NCI-H146 (cell line): ENCODE results near the gene CMIP.

Experiments
- DNase-seq: peaks from one replicate; lab custom pipeline; 2025; lab: John Stamatoyannopoulos, UW

Gene CMIP

DNA sequence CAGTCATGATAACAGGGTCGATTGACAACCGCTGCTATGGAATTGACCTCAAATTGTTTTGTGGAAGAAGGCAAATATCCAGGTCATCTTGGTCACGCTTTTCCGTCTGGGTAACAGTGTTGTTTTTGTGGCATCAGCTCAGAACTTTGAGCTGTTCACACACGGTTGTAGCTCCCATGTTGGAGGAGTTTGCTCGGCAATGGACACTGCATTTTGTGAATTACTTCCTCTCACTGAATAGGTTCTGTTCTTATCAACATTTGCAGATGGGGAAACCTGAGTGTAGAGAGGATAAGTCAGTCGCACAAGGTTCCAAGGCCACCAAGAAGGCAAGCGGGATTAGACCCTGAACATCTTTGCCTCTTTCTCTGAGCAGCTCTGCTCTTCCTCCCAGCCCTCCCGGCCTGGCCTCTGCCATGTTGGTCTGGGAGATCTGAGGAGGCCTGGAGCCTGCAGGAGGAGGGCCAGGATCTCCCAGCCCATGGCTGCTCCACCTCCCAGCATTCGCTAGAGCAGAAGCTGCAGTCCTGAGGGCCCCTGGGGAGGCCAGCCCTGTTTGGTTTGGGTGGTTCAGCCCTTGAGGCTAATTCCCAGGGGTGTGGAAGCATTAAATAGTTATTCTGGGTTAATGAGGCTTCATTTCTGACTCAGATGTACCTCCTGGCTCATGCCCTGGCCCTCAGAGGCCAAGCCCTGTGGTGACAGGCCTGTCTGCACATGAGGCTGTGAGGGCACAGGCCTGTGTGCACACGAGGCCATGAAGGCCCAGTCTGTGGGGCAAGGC, 180.3 kb downstream of the CMIP start:
- DNase-seq: peak; percentile 20

DNA sequence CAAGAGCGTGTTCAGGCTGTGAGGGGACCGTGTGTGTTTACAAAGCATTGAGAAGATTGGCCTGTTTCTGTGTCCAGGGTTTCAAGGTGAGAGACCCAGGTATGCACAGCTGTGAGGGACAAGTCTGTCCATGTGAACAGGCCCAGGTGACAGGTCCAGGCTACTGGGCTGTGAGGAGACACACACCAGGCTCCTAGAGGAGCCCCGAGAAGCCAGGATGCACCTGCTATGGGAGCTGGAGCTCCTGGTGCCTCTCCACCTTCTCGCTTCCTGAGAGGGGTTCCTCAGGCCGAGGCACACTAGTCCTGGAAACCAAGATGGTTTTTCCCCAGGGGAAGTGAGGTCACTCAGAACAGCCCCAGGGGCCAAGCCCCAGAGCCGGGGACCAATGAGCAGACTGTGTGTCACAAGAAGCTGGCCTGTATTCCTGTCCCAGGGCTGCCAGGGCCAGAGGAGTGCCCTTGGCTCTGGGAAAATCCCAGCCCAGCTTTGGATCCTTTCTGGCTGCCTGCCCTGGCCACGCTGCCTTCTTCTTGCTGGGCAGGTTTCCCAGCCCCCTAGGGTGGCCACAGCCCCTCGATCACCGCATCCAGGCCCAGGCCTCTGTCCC, 181.0 kb downstream of the CMIP start:
- DNase-seq: no peak

DNA sequence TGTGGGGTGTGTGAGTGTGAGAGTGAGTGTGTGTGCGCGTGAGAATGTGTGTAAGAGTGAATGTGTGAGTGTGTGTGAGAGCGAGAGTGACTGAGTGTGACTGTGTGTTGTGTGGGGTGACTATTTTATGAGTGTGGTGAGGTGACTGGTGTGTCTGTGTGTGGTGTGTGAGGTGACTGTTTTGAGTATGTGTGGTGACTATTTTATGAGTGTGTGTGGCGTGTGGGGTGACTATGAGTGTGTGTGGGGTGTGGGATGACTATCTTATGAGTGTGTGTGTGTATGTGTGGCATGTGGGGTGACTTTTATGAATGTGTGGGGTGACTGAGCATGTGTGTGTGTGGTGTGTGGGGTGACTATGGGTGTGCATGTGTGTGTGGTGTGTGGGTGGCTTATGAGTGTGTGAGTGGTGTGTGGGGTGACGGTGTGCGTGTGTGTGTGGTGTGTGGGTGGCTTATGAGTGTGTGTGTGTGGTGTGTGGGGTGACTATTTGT, 181.6 kb downstream of the CMIP start:
- no peak for DNase-seq

DNA sequence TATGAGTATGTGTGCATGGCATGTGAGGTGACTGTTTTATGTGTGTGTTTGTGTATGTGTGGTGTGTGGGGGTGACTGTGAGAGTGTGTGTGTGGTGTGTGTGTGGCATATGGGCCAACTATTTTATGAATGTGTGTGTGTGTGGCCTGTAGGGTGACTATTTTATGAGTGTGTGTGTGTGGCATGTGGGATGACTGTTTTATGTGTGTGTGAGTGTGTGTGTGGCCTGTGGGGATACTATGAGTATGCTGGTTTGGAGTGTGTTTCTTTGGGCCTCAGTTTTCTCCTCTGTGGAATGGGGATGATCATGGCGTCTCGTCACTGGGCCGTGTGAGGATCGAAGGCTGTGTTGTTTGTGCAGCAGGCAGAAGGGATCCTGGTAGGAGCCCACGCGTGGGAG, 182.4 kb downstream of the CMIP start:
- DNase-seq: no peak

DNA sequence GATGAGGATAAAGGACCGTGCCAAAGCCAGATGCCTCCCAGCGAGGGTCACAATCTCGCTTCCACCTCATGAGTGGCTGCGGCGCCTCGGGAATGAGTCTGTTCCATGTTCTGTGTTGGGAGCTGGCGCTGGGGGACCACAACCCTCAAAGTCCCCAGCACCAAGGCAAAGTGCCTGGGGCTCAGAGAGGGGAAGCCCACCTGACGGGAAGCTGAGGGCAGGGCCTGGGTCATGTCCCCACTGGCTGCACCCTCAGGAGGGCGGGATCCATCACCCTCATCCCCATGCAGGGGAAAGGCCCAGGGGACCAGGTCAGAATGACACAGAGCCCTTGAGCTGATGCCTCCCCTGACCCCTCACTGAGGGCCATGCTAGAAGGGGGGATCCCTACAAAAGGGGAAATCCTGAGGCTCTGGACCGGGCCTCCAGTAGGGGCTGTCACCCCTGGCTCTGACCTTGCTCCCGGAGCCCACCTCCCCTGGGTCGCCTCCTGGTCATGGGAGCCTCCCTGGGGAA, 183.2 kb downstream of the CMIP start:
- no peak for DNase-seq

DNA sequence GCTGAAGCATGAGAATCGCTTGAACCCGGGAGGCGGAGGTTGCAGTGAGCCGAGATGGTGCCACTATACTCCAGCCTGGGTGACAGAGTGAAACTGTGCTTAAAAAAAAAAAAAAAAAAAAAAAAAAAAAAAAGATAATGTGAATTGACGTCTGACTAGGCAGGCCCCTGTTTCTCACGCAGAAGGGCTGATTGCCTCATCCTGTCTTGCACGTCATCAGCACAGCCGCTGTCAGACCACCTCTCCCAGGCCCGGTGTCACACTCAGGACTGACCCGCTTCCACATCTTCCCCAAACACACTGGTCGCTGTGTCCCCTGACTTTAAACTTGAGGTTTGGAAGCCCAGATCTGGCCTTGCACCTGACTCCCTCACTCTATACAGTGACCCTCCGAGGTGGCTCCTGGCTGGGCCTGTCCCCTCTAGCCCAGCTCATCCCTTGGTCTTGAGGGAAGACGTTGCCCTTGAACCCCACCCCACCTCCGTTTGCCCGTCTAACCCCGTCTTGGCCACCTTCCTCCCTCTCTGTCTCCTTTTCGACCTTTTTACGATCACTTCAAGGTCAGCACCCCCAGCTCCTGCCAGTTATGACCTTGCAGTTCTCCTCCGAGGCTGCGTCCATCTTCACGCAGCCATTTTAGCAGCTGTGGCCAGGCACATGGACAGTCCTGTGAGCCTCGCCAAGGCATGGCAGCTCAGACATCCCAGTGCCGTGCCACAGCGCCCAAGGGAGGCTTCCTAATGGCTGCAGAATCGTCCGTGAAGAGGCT, 184.6 kb downstream of the CMIP start:
- DNase-seq: no peak

DNA sequence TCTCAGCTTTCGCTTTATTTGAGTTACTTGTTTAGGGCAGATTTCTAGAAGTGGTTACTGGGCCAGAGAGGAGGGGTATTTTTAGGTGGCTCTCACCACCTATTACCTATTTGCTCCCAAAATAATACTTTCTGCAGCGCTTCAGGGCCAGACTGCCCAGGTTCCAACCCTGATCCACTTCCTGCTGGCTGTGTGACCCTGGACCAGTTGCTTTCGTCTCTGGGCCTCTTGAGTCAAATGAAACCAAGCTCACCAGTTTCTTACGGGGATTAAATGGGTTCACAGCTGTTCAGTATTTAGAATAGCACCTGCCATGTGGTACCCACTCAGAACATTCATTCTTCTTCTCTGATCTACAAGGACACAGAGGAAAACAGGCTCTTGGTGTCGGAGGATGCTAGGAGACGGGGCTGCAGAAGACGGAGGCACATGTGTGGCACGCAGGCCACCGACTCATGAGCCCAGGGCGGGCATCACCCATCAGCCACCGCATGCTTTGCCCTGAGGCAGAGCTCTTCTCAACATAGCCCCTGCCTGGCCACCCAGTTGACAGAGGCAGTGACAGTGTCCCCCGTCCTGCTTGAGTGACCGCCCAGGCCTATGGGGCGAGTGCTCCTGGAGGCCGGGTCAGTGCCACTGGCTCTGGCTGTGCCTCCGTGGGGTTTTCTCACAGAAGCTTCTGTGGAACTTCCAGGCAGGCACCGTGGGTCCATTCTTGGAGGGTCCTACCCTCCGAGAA, 185.5 kb downstream of the CMIP start:
- no peak for DNase-seq

DNA sequence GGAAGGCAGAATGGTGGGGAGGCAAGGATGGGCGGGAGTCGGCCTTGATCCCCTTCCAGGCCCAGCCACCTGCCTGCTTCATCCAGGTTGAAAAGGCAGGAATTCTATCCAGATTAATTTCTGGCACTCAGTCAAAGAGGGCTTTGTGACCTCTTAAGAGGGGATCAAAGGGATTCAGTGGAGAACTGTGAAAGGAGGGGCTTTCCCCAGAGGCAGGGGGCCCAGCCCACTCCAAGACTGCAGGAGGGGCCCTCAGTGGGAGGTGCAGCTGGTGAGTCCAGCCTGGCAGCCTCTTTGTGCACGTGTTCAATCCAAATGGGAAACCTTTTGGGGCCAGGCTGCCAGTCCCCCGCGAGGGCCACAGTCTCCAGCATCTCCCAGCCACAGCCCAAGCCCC, 186.0 kb downstream of the CMIP start:
- DNase-seq: peak; percentile 53

DNA sequence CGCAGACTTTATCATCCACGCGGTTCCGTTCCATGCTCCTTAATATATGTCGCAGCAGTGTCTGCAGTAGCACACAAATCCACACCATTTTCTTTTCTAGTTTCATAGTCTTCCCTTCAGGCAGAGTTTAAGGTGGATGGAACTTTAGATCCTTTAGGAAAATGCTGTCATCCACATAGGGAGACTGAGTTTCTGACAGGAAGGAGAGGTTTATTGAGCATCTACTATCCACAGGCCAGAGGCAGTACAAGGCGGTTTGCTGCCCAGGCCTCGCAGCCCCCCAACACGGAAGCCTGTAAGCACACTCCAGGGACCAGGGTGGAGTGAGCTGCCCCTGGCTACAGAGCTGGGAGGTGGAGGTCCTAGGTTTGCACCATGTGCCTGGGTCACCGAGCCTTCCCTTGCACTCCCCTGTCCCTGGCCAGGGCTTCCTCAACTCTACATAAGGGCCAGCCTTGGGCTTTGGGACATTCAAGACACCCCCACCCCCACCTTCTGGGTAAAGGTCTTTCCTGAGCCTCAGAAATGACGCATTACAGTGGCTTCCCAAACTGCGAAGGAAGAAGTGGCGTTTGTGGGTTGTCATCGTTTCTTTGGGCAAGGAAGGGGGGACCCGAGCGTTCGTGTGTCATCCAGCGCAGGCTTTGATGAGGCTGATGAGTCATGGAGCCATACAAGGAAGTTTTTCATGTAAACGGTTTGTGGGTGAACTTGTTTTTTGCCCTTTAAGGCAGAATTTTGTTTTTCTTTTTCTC, 188.0 kb downstream of the CMIP start:
- DNase-seq: no peak

DNA sequence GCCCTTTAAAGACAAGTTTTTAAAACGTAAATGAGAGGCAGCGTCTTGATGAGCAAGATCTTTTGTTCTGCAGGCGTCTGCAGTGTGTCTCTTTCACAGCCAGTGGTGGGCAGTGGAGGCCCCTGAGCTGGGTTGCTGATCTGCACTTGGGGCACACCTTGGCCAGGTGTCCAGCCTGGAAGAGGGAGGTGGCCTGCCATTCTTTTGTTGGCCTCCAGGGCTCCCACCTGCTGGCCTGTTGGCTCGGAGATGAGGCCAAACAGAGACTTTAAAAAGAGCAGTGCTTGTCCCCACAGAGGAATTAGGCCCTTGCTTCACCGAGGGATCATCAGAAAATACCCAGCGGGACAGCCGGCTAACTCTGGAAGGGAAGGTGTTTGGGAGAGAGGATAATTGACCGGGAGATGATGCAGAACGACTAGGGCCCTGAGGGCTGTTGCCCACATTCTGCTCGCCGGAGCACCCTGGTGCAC, 188.6 kb downstream of the CMIP start:
- DNase-seq: peak; percentile 88

DNA sequence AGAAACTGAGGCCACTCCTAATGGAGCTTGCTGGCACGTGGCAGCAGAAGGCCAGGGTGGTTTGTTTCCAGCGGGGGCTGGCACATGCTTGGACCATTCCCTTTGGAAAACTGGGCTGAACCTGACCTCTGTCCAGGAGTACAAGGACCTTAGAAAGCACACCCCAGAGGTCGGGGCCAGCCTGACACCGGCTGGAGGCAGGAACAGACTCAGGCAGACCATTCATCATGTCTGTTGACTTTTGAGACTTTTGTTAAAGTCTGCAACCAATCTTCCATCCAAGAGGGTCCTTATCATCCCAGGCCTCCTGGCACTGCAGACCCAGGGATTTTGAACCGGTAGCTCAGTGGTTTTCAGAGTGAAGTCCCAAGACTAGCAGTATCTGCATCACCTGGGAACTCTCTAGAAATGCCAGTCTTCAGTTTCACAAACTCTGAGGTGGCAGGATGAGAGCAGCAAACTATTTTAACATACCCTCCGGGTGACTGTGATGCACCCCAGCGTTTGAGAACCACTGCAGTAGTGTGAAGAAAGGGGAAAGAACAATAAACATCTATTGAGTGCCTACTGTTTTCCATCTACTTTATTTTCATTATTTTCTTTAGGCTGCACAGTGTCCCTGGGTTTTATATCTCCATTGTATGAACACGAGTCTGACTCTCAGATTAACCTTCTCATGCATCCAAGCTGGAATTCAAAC, 189.2 kb downstream of the CMIP start:
- DNase-seq: no peak

DNA sequence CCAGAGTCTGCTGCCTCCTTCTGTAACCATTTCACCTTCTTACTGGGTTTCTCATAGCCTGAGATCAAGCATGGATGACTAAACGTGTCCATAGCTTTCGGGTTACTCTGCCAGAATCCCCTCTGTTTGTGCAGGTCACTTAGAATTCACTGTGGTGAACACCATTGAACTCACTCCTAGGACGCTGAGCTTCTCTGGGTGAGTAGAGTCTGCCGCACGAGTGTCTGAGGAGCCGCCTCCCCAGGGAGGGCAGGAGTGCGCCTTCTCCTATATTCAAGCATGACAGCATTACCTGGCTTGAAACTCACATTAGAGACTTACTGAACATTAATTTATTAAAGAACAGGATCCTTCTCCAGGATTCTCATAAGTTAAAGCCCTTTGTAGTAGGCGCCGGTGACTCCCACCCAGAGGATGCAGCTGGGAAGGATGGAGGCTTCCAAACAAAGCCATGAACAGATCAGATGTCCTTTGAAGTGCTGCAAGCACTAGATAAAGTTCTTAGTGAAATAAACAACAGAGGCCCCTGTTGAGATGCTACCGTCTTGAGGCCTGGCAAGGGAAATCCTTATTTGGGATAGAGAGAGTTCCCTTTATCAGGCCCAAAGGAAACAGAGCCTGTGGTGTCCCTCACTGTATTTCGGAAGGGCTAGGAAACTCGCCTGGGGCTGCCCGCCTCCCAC, 189.9 kb downstream of the CMIP start:
- peak; percentile 15 for DNase-seq

DNA sequence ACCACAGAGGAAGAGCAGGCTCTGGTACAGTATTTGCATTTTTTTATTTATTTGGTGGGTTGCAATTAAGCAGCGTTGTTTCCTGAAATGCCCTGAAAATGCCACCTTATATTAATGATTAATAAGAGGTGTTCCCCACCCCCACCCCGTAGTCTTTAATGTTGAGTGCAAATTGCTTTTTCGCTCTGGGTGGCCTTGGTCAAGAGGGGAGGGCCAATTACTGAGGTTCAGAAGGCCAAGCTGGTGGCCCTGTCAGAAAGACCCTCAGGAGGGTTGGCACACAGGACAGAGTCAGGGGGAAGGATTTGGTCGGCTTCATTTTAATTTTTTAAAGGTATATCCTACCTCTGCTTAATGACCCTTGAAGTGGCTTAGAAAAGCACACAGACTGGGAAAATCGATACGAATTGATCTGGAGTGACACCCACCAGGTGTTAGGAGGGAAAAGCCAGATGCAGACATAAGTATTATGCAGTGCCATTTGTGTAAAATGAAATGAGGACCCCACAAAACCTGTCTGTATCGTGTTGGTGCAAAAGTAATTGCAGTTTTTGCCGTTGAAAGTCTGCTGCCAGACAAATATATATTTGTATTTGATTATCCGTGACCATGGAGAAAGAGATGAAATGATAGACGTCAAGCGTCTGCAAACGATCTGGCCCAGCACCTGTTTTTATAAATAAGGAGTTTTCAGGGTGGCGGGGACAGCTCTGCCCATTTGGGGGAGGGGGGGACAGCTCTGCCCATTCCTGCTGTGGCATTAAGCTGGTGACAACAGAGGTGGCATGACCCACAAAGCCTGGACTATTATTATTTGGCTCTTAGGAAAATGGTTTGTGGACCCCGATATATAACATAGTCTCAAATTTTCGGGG, 190.7 kb downstream of the CMIP start:
- peak; percentile 83 for DNase-seq

DNA sequence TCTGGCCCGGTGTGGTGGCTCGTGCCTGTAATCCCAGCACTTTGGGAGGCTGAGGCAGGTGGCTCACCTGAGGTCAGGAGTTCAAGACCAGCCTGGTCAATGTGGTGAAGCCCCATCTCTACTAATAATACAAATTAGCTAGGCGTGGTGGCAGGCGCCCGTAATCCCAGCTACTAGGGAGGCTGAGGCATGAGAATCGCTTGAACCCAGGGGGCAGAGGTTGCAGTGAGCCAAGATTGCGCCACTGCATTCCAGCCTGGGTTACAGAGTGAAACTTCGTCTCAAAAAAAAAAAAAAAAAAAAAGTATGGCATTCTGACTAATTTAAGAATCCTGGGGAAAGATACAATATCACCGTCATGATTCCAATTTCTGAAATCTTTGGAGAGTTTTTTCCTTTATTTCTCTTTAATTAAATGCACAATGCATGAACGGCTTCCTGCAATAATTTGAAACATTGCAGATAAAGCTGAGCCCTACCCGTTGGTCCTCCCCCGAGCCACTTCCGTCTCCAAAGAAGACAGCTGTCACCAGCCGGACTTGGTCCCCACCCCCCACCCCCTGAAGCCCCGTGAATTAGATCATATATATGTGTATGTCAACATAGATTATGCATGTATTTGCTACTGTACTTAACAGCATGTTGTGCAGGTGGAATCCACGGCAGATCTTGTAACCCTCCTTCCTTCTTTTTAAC, 191.8 kb downstream of the CMIP start:
- peak; percentile 79 for DNase-seq

DNA sequence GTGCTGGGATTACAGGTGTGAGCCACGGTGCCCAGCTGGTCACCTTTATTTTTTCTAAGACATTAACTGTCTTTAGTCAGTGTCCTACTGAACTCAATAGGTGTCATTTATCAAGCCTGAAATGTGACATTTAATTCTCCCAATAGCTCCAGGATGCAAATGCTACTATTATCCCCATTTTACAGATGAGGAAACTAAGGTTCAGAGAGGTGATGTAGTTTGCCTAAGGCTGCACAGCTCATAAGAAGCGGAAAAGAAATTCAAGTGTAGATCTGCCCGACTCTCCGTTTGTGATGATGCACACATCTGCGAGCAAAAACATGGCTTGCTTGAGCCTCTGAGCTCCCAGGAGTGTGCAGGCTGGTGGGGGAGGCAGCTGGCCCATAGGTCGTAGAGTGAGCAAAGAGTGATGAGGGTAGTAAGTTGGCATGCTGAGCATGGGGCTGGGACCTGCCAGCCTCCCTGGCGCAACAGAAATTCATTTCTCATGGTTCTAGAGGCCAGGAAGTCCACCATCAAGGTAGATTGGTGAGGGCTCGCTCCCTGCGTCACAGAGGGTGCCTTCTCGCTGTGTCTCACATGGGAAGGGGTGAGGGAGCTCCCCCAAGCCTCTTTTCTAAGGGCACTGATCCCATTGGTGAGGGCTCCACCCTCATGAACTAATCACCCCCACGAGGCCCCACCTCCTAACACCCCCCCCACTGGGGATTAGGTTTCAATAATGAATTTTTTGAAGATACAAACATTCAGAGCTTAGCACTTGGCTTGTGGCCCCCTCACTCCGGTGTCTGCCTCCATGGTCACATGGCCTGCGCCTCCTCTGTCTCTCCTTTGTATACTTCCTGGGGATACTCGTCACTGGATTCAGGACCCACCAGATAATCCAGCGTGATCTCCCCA, 193.0 kb downstream of the CMIP start:
- no peak for DNase-seq

DNA sequence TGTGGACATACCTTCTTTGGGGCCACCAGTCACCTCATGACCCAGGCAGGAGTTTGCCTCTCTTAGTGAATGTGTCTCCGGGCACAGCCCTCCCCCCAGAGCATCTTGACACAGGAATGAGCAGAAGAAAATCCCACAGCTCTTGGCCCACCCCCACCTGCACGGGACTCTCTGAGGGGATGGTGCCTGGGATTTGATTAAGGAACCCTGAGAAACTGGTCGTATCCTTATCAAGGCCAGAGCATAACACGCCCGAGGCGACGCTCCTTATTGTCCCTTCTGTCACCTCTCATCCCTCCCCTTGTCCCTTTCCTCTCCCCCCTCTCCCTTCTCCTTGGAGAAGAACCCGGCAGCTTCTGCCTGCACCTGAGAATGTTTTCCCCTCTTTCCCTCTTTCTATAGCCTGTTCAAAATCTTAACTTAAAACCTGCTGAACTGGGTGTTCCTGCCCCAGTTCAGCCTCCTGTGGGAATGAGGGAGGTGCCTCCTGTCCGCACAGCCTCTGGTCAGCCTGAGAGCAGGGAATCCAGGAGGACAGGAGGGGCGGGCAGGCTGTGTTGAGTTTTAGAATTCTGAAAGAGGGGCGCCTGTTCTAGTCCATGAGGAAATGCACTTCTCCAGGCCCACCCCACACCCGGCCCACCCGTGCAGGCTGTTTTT, 193.8 kb downstream of the CMIP start:
- DNase-seq: no peak

DNA sequence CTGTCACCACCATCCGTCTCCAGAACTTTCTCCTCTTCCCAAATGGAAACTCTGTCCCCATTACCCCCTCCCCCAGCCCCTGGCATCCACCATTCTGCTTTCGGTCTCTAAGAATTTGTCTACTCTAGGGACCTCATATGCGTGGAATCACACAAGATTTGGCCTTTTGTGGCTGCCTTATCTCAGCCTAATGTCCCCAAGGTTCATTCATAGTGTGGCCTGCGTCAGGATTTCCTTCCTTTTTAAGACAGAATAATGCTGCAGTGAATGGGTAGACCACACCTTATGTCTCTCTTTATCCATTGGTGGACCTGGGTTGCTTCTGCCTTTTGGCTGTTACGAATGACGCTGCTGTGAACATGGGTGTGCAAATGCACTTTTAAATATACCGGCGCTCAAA, 194.7 kb downstream of the CMIP start:
- DNase-seq: no peak
